KOPT-K1 (cell line): ENCODE data around the gene AEBP1.

ENCODE experiments used
- H3K27ac ChIP-seq: fragments of 200-600 bp; sonication (generic); 2 replicates; pipeline ENCODE4 v1.5.1; 2016; ENCODE audit warnings: antibody characterized with exemption, mild to moderate bottlenecking, low read depth, low read length; ENCODE audit not compliant: poor library complexity, severe bottlenecking
- H3K36me3 ChIP-seq: fragments of 200-600 bp; sonication (generic); 2 replicates; pipeline ENCODE4 v1.5.1; 2017; ENCODE audit warnings: antibody characterized with exemption, mild to moderate bottlenecking, low read length, moderate library complexity; ENCODE audit not compliant: insufficient read depth
- H3K9me3 ChIP-seq: fragments of 200-600 bp; sonication (generic); 2 replicates; pipeline ENCODE4 v1.5.1; 2017; ENCODE audit warnings: antibody characterized with exemption, low read length, mild to moderate bottlenecking; ENCODE audit not compliant: insufficient read depth, poor library complexity, severe bottlenecking

Gene AEBP1

DNA sequence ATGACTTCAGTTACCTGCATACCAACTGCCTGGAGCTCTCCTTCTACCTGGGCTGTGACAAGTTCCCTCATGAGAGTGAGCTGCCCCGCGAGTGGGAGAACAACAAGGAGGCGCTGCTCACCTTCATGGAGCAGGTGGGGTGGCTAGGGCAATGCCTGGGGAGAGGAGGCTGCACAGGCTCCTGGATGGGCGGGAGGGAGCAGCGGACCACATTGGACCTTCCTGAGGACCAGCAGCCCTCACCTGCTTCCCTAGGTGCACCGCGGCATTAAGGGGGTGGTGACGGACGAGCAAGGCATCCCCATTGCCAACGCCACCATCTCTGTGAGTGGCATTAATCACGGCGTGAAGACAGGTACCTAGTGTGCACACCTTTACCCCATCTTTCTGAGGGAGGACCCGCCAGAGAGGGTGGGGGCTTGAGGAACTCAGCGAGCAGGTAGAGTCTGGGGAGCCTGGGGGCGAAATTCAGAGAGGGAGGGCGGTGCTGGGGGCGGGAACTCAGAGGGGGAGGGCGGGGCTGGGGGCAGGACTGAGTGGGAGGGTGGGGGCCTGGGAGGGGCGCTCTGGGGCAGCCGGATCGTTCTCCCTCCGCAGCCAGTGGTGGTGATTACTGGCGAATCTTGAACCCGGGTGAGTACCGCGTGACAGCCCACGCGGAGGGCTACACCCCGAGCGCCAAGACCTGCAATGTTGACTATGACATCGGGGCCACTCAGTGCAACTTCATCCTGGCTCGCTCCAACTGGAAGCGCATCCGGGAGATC is 9.0 kb downstream of the AEBP1 start:
- peaks cover 100% of the 10 kb centered on the region for H3K36me3 ChIP-seq
- H3K9me3 ChIP-seq, result no peaks in the 10 kb centered on the region
- peak overlapping the region; percentile 44 for H3K27ac ChIP-seq

DNA sequence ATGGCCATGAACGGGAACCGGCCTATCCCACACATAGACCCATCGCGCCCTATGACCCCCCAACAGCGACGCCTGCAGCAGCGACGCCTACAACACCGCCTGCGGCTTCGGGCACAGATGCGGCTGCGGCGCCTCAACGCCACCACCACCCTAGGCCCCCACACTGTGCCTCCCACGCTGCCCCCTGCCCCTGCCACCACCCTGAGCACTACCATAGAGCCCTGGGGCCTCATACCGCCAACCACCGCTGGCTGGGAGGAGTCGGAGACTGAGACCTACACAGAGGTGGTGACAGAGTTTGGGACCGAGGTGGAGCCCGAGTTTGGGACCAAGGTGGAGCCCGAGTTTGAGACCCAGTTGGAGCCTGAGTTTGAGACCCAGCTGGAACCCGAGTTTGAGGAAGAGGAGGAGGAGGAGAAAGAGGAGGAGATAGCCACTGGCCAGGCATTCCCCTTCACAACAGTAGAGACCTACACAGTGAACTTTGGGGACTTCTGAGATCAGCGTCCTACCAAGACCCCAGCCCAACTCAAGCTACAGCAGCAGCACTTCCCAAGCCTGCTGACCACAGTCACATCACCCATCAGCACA is 9.7 kb downstream of the AEBP1 start:
- peaks cover 100% of the 10 kb centered on the region for H3K36me3 ChIP-seq
- H3K9me3 ChIP-seq, result no peaks in the 10 kb centered on the region
- H3K27ac ChIP-seq, result peak overlapping the region; percentile 44

DNA sequence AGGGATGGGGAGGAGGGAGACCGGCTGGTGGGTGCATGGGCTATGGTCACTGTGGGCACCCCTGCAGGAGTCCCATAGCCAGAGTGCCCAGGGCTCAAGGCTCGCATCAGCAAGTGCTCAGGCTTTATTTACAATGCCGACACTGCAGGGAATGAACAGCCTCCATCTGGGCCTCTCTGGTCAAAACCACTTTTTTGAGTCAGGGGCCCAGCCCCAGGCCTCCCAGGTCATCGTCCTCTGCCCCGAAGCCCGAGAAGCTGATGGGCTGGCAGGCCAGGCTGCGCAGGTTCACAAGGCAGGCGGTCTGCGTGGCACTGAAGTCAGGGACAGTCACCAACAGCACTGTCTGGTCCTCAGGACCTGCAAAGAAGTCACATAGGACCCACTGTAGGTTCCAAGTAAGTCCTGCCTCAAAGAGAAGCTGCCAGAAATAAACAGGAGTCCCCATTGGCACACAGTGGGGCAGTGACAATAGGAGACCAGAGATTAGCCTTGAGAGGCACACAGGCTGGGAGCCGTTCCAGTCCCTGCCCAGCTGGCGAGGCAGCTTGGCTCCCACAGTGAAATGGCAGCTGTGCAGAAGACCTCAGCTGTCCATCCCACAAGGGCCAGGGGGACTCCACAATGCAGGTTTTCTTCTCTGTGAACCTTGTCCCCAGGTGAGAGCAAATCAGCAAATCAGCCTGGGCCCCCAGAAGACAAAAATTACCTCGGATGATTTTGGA is 10.6 kb downstream of the AEBP1 start:
- Histone ChIP-seq H3K36me3 (peaks cover 100% of the 10 kb centered on the region), H3K9me3 (no peaks in the 10 kb centered on the region), H3K27ac (peak overlapping the region; percentile 44)

DNA sequence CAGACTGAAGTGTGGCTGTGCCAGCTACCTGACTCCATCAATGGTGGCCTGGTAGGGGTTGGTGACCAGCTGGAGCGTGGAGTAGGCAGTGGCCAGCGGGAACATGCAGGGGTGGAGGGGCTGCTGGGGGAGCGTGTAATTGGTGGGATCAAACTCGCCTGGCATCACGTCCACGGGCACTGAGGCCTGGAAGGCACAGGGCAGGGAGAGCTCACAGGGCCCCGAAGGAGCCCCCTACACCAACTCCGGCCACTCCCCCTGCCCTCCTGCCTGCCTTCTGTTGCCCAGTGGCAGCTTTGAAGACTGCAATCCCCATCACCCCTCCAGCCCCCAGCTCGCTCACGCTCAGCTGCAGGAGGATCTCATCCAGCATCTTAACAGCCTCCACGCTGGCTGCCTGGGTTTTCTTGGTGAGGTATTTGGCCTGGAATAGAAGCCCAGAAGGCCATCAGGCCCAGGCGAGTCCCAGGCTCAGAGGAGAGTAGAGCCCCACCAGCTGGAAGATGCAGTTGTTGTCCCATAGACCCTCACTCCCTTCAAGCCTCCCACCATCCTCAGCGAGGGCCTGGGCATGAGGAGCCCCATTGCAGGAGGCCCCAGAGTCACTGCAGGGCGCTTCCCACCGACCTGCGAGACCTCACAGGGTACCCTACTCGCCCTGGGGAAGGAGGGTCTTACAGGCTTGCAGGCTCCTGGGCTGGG is 12.1 kb downstream of the AEBP1 start:
- peaks cover 100% of the 10 kb centered on the region for H3K36me3 ChIP-seq
- H3K9me3 ChIP-seq, result no peaks in the 10 kb centered on the region
- peak overlapping the region; percentile 44 for H3K27ac ChIP-seq

DNA sequence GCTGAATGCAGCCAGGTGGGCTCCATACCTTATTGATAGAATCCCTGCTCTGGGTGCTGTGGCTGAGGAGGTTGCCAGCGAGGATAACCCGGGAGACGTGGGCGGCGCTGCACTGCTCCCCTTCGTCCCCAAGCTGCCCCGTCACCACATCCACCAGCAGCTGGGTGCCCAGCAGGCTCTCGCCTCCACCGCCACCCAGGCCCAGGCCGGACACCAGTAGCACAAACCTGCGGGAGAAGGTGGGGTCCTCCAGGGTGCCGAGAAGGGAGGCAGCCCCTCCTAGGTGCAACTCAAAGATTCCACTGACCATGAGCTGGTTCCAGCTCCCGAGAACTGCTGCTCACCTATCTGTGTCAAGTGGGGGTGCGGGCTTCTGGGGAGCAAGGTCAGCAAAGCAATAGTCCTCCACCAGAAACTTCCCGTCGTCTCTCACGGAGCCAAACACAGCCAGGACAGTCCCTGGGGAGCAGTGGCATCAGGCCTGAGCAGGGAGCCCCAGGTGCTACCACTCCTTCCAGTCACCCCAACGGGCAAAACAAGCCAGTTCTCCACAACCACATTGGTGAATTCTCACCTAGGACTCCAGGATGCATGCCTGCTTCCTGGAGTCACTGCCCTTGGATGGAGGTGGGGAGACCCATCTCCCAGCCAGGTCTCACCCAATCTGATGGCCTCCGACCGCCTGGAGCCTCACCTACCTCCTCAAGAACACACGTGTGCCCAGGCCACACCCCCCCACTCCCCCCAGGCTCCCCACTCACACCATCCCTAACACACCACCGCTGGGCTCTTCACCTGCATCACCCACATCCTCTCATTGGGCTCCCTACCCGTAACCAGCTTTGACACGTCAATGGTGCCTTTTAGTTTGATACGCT is 12.9 kb downstream of the AEBP1 start:
- peaks cover 100% of the 10 kb centered on the region for H3K36me3 ChIP-seq

DNA sequence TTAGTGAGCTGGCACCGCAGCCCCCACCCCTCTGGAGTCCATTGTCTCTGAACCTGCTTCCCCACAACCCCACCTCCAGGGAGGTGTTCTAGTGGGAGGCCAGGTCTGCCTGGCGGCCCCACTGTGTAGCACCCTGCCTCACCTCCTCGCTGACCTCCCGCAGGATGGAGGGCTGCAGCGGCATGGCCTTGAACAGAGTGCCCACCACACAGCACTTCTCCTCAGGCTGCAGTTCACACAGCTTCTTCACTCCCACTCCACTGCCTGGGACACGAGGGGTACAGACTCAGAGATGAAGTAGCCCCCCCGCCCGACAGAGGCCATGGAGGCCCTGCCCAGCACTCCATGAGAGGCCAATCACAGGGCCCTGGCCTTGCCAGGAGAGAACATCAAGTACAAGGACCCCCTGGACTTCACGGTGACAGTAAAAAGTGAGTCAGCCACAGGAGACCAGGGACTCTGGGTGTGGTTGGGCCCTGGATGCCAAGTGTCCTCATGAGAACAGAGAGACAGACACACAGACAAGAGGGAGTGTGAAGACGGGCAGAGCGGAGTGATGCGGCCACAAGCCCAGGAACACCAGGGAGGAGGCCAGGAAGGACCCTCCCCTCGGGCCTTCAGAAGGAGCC is 13.8 kb downstream of the AEBP1 start:
- Histone ChIP-seq H3K27ac (peak overlapping the region; percentile 39), H3K36me3 (peaks cover 93% of the 10 kb centered on the region), H3K9me3 (no peaks in the 10 kb centered on the region)

More for the DNA sequence above, 12.9 kb downstream of the AEBP1 start:
- no peaks in the 10 kb centered on the region for H3K9me3 ChIP-seq
- H3K27ac ChIP-seq, result peak overlapping the region; percentile 44

DNA sequence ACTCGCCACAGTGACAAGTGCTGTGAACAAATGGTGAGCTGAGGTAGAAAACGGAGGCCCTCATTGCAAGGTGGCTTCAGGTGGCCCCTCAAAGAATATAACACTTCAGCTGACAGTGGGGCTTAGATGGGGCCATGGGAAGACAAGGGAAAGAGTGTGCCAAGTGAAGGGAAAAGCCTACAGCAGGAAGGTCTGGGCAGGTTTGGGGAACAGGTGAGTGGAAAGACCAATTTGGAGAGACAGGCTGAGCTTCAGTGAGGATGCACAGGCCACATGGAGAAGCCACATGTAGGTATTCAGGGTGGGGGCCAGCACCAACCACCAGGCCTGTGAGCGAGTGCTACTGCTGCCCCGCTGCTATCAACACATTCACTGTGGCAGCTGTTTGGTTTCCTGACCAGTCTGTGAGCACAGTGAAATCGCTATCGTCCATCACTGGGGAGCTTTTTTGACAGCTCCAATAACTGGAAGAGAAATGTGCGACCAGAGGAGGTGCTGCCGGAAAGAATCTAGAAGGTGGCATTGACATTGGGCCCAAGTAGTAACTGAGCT is 15.8 kb downstream of the AEBP1 start:
- H3K9me3 ChIP-seq, result no peaks in the 10 kb centered on the region
- H3K36me3 ChIP-seq, result peaks cover 74% of the 10 kb centered on the region
- peak overlapping the region; percentile 26 for H3K27ac ChIP-seq

DNA sequence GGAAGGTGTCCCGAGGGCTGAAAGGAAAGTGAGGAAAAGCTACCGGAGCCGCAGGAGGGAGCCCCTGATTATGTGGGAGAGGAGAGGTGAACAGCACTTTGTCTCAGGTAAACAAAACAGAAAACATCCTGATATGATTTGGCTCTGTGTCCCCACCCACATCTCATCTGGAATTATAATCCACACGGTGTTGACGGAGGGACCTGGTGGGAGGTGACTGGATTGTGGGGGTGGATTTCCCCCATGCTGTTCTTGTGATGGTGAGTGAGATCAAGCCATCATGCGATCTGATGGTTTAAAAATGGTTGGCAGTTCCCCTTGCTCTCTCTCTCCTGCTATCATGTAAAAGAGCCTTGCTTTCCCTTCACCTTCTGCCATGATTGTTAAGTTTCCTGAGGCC is 16.2 kb downstream of the AEBP1 start:
- Histone ChIP-seq H3K36me3 (peaks cover 69% of the 10 kb centered on the region), H3K27ac (peak overlapping the region; percentile 26)

DNA sequence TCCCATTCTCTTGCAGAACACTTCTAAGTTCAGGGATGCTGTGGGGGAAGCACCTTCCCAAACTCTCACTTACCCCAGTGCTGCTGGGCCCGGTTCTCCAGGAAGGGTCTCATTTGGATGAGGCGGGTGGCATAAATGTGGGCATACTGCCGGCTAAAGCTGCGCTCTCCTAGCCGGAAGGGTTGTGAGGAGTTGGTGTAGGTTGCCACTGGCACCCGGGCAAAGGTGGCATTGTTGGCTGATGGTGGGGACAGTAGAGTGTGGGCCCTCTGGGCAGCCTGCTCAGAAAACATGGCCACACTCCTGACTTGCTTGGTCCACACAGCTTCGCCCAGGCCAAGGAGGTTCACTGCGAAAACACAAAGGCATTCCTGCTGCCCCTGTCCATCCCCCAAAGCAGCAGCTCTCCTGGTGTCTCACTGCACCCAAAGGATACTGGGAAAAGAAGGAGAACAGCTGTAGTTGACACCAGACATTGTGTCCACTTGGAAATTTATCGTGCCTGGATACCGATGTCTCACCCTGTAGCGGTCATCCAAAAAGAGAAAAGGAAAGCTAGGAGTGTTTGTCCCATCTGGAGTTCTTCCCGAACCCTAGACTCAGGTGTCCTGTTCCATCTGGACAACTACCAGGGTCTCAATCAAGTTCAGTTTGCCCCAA is 17.7 kb downstream of the AEBP1 start:
- Histone ChIP-seq H3K27ac (peak overlapping the region; percentile 86), H3K9me3 (peaks cover 5% of the 10 kb centered on the region), H3K36me3 (peaks cover 54% of the 10 kb centered on the region)

More for the DNA sequence above, 16.2 kb downstream of the AEBP1 start:
- H3K9me3 ChIP-seq, result no peaks in the 10 kb centered on the region

DNA sequence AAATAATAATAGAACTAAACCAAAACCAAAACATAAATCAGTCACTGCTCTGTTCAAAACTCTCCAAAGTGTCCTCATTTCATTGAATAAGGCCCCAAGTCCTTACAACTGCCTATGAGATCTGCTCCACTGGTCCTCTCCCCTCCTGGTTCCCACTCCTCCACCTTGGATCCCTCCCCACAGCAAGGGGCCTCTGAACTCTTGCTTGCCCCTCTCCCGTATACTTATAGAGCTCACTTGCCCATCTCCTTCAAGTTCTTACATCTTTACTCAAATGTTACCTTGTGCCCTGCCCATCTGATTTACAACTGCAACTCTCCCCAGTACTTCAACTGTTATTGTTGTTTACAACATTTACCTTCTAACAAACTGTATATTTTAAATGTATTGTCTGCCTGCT is 18.4 kb downstream of the AEBP1 start:
- Histone ChIP-seq H3K36me3 (peaks cover 47% of the 10 kb centered on the region), H3K27ac (peak overlapping the region; percentile 86), H3K9me3 (peaks cover 12% of the 10 kb centered on the region)

DNA sequence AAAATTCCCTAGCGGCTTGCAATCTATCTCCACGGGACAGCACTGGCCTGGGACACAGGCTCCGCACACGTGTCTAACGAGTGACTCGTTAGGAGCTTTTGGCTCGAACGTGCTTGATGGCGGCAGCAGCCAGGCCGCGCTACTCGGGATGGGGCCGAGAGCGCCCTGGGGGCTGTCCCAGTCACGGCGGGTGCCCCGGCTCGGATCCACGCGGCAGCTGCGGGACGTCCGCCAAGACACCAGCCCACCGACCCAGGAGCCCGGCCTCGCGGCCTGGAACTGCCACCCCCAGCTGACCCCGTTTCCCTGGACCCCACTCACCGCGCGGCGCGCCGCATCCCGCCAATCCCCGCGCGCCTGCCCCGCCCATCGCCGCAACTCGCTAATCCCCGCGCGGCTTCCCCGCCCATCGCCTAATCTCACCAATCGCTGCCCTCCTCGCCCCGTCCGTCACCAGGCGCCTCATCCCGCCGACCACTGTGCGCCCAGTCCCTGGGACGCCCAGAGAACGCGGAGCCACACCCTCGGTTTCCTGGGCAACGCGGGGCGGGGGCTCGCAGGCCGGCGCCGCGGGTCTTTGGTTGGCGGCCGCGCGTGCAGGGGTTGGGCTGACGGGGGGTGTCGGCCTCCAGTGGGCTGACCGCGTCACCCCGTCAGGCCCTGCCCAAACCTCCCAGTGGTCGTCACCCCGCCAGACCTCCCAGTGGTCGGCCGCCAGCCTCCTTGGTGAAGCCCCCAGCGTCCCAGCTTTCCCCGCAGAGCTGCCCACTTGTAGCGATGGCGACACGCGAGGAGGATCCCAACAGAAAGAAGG is 19.3 kb downstream of the AEBP1 start, which contains the start of gene POLD2:
TSS of gene POLD2 (minus strand) at position 359 of the 814 bp plus-strand sequence. CDS start 1,495 bp downstream, outside the sequence.
- Histone ChIP-seq H3K36me3 (peaks cover 39% of the 10 kb centered on the region), H3K9me3 (peaks cover 18% of the 10 kb centered on the region), H3K27ac (peak within 1 kb of the TSS; percentile 86)

DNA sequence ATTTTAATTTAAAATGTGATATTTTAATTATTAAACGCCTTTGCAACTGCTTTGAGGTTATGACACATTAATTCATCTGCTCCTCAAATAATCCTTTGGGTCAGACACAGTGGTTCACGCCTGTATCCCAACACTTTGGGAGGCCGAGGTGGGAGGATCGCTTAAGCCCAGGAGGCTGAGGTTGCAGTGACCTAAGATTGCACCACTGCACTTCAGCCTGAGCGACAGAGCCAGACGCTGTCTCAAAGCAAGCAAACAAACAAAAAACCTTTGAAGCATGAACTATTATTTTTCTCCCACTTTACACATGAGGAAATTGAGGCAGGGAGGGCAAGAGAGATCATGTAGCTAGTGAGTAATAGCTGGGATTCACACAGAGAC is 20.7 kb downstream of the AEBP1 start:
- H3K36me3 ChIP-seq, result peaks cover 24% of the 10 kb centered on the region
- no peak overlapping the region for H3K27ac ChIP-seq
- peaks cover 18% of the 10 kb centered on the region for H3K9me3 ChIP-seq
